Sciatic nerve (tissue), 2 donors: ENCODE results near the gene ZMIZ1. TPM values are rescaled to one million over a fixed set of nuclear protein-coding genes. Genes with fewer than 3 reads are reported as not detected.
A peak's percentile ranks its signal among the peaks of the same experiment; 100 is the strongest.

Source experiments
- ATAC-seq: fragments of 200-7000 bp; cut with Tn5 transposase; one replicate; pipeline ENCODE4 v1.9.1; 2020; ENCODE audit warnings: mild to moderate bottlenecking, moderate library complexity
- DNase-seq: peaks from one replicate; pipeline ENCODE4 v3.0.0-alpha.2; 2020; ENCODE audit warnings: low spot score
- intact Hi-C: fragments of 100-400 bp; cut with DNase I; formaldehyde crosslinking; loops from one replicate; pipeline ENCODE4 v1.14.2; 2022
- total RNA-seq: library from RNA; stranded (reverse); fragmentation: NEBNext Ultra II Directional; extraction: Animal tissue kit (Norgen Biotek cat#: 25700); gene quantifications from one replicate; pipeline ENCODE4 v1.2.1, GENCODE V29; 2021
- donor health status: DM: no; HTN: no; CAD: no.
- donor health status: DM: no; HTN: no; CAD: no.

The ZMIZ1 gene
- total RNA-seq, 1 donor from 2014 or later, result 96.7 TPM

GRCh38 chr10:79249186-79250121, 180.7 kb downstream of the ZMIZ1 start:
- intact Hi-C loops, result no loop called here
- no peak for DNase-seq
- ATAC-seq, result no peak

DNA sequence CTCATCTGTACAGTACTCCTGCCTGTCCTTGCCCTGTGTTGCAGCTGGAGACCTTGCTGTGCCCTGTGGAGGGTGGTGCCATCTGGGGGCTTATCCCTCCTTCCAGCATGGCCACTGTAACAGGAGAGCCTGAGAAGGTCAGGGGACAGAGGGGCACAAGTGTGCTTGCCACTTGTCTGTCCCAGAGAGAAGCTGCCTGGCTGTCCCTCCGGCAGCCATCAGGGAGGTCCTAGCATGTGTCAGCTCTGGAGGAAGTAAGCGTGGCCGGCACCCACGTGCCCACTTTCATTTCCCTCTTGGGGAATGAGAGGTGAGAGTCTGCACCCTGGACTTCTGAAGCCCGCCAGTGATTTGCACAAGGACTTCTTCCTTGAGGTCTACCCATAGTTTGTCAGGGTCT, 181.5 kb downstream of the ZMIZ1 start:
- intact Hi-C loops, result no loop called here
- DNase-seq (no peak), ATAC-seq (no peak)

- intact Hi-C loops, result no loop called here
- ATAC-seq (no peak), DNase-seq (no peak)
These were observed 183.7 kb downstream of the ZMIZ1 start for GRCh38 chr10:79252450-79252849.

DNA sequence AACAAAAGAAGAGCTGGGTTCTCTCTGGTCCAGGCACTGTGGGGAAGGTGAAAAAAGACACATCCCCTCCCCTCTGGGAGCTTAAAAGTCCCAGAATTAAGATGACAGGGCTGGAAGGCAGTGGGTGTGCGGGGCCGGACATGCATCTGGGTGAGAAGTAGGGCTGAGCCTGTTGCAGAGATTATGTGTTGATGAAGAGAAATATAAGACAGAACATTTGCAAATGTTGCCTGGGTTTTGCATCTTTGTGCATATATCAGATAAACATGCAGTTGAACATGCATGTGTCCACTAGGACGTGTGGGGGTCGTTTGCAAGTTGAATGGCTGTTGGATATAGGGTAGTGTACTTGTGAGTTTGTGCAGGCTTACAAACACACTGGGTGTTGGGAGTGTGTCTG, 184.2 kb downstream of the ZMIZ1 start:
- DNase-seq, result no peak
- no peak for ATAC-seq
- intact Hi-C loops, result no loop called here

GRCh38 chr10:79253704-79254103, 184.9 kb downstream of the ZMIZ1 start:
- no peak for DNase-seq
- intact Hi-C loops, result no loop called here
- no peak for ATAC-seq

- ATAC-seq (no peak), DNase-seq (no peak)
- intact Hi-C loops, result no loop called here
These were observed 185.7 kb downstream of the ZMIZ1 start for GRCh38 chr10:79254333-79255006.

GRCh38 chr10:79255007-79255507, 186.3 kb downstream of the ZMIZ1 start:
- ATAC-seq (no peak), DNase-seq (no peak)

GRCh38 chr10:79256264-79256806, 187.6 kb downstream of the ZMIZ1 start:
- DNase-seq (no peak), ATAC-seq (no peak)
- intact Hi-C loops, result no loop called here

More at GRCh38 chr10:79255007-79255507, 186.3 kb downstream of the ZMIZ1 start:
- intact Hi-C loops, result no loop called here

DNA sequence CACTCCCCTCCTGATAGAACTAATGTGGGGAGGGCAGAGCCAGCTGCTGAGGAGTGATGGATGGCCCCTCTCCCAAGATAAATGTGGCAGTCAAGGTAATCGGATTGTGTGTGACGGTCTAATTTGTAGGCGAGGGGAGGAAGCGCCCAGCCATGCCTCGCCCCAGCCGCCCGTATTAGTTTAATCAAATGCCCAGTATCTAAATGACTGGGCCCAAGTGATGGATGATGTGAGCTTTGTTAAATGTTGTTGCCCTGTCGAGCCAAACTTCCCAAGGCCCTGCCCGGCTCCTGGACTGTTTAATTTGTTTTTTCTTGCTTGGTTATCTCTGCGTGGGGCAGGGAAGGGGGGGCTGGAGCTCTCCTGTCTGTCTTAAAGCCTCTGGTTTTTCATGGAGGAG, 190.1 kb downstream of the ZMIZ1 start:
- intact Hi-C loops, result no loop called here
- ATAC-seq (no peak), DNase-seq (no peak)

DNA sequence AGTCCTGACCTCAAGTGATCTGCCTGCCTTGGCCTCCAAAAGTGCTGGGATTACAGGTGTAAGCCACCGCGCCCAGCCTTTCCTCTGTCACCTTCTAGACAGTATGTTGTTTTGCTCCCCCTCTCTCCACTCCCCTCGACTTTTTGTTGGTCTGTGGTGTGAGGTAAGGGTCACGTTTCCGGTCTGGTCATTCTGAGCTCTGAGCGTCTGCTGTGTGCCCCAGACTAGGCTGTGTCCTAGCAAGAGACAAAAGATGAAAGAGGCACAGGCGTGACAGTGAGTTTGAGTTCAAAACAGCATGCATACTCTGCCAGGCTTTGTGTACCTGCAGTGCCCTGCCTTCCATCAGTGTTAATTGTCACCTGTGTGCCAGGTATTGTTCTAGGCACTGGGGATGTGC, 191.1 kb downstream of the ZMIZ1 start:
- DNase-seq, result no peak
- intact Hi-C loops, result no loop called here
- no peak for ATAC-seq

- intact Hi-C loops, result no loop called here
- ATAC-seq (peak; percentile 55), DNase-seq (no peak)
These were observed 192.3 kb downstream of the ZMIZ1 start for GRCh38 chr10:79260811-79261740.

- DNase-seq (no peak), ATAC-seq (no peak)
- intact Hi-C loops, result no loop called here
These were observed 193.4 kb downstream of the ZMIZ1 start for GRCh38 chr10:79262131-79262530.

GRCh38 chr10:79262959-79263746, 194.4 kb downstream of the ZMIZ1 start:
- DNase-seq (no peak), ATAC-seq (no peak)
- intact Hi-C loops, result no loop called here

DNA sequence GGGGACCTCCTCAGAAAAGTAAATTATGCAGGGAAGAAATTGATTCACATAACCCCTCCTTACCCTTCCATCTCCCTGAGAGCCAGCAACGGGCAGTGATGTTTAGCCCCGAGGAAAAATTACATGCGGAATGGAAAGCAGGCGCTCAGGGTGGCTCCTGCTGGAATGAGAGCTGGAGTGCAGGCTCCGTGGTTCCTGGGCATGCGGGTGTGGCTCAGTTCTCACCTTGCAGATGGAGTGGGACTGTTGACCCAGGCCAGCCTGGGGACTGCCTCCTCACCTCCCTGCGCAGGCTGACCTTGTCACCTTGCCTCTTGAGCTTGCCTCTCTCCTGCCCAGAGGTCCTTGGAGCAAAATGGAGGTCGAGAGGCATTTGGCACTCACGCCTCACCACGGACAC, 195.2 kb downstream of the ZMIZ1 start:
- ATAC-seq, result no peak
- no peak for DNase-seq
- intact Hi-C loops, result loop anchor here (1.0 kb wide), 1 partner anchor 45 kb away; no protein-coding TSS in a partner anchor

DNA sequence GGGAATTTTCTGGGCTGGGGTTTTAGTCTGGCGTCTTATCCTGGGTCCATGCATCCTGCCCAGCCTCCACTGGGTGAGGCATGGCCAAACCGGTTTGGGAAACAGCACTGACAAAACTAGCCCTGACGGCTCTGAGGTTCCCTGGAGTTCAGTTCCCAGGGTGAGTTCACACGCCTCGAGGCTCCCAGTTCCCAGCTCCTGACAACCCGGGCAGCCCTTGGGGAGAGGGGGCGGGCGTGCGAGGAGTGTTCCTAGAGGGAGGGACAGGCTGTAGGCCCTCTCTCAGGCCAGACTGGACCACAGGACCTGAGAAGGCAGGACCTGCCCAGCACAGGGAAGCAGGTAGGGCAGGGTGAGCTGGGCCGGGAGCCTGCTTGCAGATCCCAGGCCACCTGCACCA, 196.2 kb downstream of the ZMIZ1 start:
- intact Hi-C loops, result loop anchor here (1.0 kb wide), 1 partner anchor 46 kb away; no protein-coding TSS in a partner anchor
- no peak for ATAC-seq
- no peak for DNase-seq

- ATAC-seq (no peak), DNase-seq (no peak)
- intact Hi-C loops, result no loop called here
These were observed 197.3 kb downstream of the ZMIZ1 start for GRCh38 chr10:79266084-79266483.

- ATAC-seq (peak; percentile 64), DNase-seq (no peak)
- intact Hi-C loops, result no loop called here
These were observed 198.0 kb downstream of the ZMIZ1 start for GRCh38 chr10:79266543-79267312.
